Measurements from ENCODE around the gene CCDC85B. TPM values are rescaled to one million over a fixed set of nuclear protein-coding genes. Genes with fewer than 3 reads are reported as not detected.

The CCDC85B gene
- total RNA-seq, 6 experiments from 2014 or later = 78.9 to 112 (median 87.7) TPM

- H3K27me3 Mint-ChIP-seq (ENCODE audit: insufficient read depth) = peaks cover 54% of the 10 kb centered on the region
- DNase-seq = no peak
- peaks cover 22% of the 10 kb centered on the region for H3K36me3 Mint-ChIP-seq (ENCODE audit: low read depth)
- peak overlapping the region; percentile 97 for H3K4me3 Mint-ChIP-seq
- H3K4me1 Mint-ChIP-seq (ENCODE audit: low read depth) = peaks cover 49% of the 10 kb centered on the region
- H3K27ac Mint-ChIP-seq = peak overlapping the region; percentile 95
- peaks cover 17% of the 10 kb centered on the region for H3K9me3 Mint-ChIP-seq
- TF ChIP-seq, protein P1, sequence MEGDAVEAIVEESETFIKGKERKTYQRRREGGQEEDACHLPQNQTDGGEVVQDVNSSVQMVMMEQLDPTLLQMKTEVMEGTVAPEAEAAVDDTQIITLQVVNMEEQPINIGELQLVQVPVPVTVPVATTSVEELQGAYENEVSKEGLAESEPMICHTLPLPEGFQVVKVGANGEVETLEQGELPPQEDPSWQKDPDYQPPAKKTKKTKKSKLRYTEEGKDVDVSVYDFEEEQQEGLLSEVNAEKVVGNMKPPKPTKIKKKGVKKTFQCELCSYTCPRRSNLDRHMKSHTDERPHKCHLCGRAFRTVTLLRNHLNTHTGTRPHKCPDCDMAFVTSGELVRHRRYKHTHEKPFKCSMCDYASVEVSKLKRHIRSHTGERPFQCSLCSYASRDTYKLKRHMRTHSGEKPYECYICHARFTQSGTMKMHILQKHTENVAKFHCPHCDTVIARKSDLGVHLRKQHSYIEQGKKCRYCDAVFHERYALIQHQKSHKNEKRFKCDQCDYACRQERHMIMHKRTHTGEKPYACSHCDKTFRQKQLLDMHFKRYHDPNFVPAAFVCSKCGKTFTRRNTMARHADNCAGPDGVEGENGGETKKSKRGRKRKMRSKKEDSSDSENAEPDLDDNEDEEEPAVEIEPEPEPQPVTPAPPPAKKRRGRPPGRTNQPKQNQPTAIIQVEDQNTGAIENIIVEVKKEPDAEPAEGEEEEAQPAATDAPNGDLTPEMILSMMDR (IDR thresholded peaks at IDR 0.05) = no peak
Observed at GRCh38 chr11:65886826-65887722, 3.4 kb upstream of the CCDC85B start.

- Mint-ChIP-seq H3K9me3 (peaks cover 17% of the 10 kb centered on the region), H3K4me1 (ENCODE audit: low read depth) (peaks cover 55% of the 10 kb centered on the region), H3K4me3 (peak overlapping the region; percentile 97), H3K27me3 (ENCODE audit: insufficient read depth) (peaks cover 60% of the 10 kb centered on the region), H3K27ac (peak overlapping the region; percentile 95), H3K36me3 (ENCODE audit: low read depth) (peaks cover 29% of the 10 kb centered on the region)
- TF ChIP-seq, protein P1 (IDR thresholded peaks at IDR 0.05) = no peak
- DNase-seq = peak; percentile 74
Observed at GRCh38 chr11:65887723-65888162, 2.7 kb upstream of the CCDC85B start.

DNA sequence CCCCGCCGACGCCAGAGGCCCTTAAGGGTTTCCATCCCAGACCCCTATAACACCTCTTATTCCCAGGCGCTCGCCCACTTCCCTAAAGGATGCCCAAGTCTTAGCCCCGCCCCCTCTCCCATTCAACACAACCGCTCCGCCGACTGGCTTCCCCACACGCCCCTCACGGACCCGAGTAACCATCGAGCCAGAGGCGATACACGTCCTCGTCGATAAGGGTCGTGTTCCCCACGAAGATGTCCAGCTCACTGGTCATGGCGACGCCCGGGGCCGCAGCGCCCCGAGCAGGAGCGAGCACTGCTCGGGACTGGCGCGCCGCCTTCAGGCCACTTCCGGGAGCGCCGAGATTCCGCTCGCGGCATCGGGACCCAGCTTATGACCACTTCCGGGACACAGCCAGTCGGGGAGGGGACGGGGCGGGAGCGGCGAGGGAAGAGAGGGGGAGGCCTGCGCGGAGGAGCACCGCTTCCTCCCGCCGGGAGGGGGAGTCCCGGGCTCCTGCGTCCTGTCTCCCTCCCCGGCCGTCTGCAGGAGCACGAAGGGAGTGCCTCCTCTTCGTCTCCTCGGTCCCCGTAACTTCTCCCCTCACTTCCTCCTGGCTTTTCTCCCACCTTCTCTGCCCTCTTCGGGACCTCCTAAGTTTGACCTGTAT, 2.2 kb upstream of the CCDC85B start, which contains the start of gene FIBP:
TSS of gene FIBP (minus strand) at position 309 of the 652 bp plus-strand sequence. CDS start at position 256, 53 bp downstream.
- peaks cover 17% of the 10 kb centered on the region for H3K9me3 Mint-ChIP-seq
- H3K27ac Mint-ChIP-seq = peak within 1 kb of the TSS; percentile 95
- H3K4me1 Mint-ChIP-seq (ENCODE audit: low read depth) = peaks cover 61% of the 10 kb centered on the region
- TF ChIP-seq, protein P1 (IDR thresholded peaks at IDR 0.05) = peak; percentile 89
- peak; percentile 95 for DNase-seq
- peak within 1 kb of the TSS; percentile 97 for H3K4me3 Mint-ChIP-seq
- H3K36me3 Mint-ChIP-seq (ENCODE audit: low read depth) = peaks cover 32% of the 10 kb centered on the region
- H3K27me3 Mint-ChIP-seq (ENCODE audit: insufficient read depth) = peaks cover 65% of the 10 kb centered on the region

- TF ChIP-seq, protein P1 (IDR thresholded peaks at IDR 0.05) = peak; percentile 67
- peaks cover 47% of the 10 kb centered on the region for H3K36me3 Mint-ChIP-seq (ENCODE audit: low read depth)
- peaks cover 76% of the 10 kb centered on the region for H3K4me1 Mint-ChIP-seq (ENCODE audit: low read depth)
- H3K27me3 Mint-ChIP-seq (ENCODE audit: insufficient read depth) = peaks cover 94% of the 10 kb centered on the region
- DNase-seq = peak; percentile 42
- H3K9me3 Mint-ChIP-seq = peaks cover 23% of the 10 kb centered on the region
- peak overlapping the region; percentile 99 for H3K27ac Mint-ChIP-seq
- peak overlapping the region; percentile 97 for H3K4me3 Mint-ChIP-seq
Observed at GRCh38 chr11:65891219-65892136, 1.0 kb downstream of the CCDC85B start.

DNA sequence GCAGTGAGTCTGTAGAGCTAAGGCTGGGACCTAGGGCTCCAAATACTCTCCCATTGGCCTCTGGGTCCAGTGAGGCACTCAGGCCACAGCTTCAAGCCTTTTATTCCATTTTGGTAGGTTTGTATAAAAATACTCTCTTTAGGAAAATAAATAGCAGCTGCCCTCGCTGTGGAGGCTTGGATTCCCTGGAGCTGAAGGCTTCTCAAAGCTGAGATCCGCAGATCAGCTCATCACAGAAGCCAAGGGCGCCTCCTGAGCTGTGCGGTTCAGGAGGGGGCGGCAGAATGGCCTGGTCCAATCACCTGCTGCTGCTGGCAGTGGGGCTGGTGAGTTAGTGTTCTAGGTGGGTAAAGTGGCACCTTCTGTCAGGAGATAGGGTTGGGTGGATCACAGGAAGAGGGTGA, 1.7 kb downstream of the CCDC85B start:
- peak; percentile 35 for DNase-seq
- H3K9me3 Mint-ChIP-seq = peaks cover 25% of the 10 kb centered on the region
- TF ChIP-seq, protein P1 (IDR thresholded peaks at IDR 0.05) = 0 out of 2 replicates have a peak, but pooled peaks have one; percentile 11
- peak overlapping the region; percentile 99 for H3K27ac Mint-ChIP-seq
- H3K36me3 Mint-ChIP-seq (ENCODE audit: low read depth) = peaks cover 48% of the 10 kb centered on the region
- H3K4me3 Mint-ChIP-seq = peak overlapping the region; percentile 97
- peaks cover 95% of the 10 kb centered on the region for H3K27me3 Mint-ChIP-seq (ENCODE audit: insufficient read depth)
- peaks cover 76% of the 10 kb centered on the region for H3K4me1 Mint-ChIP-seq (ENCODE audit: low read depth)
